ENCODE results near the gene SLC6A8.
"Not testable (repeated sequence)": the region's sequence is repeated elsewhere in the genome, so short reads cannot be mapped to it uniquely, and the experiment has no call there.

Gene SLC6A8

DNA sequence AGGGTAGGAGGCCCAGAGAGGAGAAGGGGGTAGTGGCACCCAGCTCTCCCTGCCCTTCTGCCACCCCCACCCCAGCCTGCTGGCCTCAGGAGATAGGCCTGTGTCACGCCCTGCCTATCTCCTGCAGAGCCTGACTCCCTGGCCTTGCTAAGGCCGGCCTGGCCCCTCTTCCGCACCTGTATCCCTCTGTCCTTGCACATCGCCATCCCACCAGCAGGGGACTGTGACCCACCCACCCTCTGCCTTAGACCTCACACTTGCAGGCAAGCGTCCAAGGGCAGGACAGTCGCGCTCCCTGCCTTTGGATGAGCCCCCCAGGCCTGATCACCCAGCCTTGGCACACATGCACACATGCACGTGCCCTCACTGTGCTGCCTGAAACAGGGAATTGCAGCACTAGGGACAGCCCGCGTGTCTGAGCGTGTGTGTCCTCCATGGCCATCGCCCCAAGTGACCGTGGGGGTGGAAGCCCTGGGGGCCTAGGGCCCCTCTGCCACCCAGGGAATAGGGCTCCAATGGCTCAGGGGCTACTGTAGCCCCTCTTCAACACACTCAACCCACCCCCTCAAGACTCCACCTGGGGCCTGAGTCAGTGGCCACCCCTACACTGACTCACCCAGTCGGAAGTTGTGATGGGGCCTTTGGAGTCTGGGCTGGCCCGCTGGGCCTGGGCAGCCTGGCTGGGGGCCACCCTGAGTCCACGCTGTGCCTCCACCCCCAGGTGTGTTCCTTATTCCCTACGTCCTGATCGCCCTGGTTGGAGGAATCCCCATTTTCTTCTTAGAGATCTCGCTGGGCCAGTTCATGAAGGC is 2.1 kb downstream of the SLC6A8 start:
- in situ Hi-C loops (cut with HindIII; ENCODE audit: low sequenced_read_pairs) = no loop called here
- H3K4me3 ChIP-seq (ENCODE audit: low read depth, low read length) = peak overlapping the region; percentile 12
- DNase-seq (ENCODE audit: low read depth, low spot score) = no peak

GRCh38 chrX:153690466-153690865 is 2.7 kb downstream of the SLC6A8 start:
- in situ Hi-C loops (cut with HindIII; ENCODE audit: low sequenced_read_pairs) = no loop called here
- TF ChIP-seq, protein P1, sequence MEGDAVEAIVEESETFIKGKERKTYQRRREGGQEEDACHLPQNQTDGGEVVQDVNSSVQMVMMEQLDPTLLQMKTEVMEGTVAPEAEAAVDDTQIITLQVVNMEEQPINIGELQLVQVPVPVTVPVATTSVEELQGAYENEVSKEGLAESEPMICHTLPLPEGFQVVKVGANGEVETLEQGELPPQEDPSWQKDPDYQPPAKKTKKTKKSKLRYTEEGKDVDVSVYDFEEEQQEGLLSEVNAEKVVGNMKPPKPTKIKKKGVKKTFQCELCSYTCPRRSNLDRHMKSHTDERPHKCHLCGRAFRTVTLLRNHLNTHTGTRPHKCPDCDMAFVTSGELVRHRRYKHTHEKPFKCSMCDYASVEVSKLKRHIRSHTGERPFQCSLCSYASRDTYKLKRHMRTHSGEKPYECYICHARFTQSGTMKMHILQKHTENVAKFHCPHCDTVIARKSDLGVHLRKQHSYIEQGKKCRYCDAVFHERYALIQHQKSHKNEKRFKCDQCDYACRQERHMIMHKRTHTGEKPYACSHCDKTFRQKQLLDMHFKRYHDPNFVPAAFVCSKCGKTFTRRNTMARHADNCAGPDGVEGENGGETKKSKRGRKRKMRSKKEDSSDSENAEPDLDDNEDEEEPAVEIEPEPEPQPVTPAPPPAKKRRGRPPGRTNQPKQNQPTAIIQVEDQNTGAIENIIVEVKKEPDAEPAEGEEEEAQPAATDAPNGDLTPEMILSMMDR (IDR thresholded peaks at IDR 0.05; ENCODE audit: low read depth, low read length) = no peak
- DNase-seq (ENCODE audit: low read depth, low spot score) = no peak
- H3K4me3 ChIP-seq (ENCODE audit: low read depth, low read length) = no peak overlapping the region

More for the DNA sequence above, 2.1 kb downstream of the SLC6A8 start:
- TF ChIP-seq, protein P1 (IDR thresholded peaks at IDR 0.05; ENCODE audit: low read depth, low read length) = peak; percentile 4

DNA sequence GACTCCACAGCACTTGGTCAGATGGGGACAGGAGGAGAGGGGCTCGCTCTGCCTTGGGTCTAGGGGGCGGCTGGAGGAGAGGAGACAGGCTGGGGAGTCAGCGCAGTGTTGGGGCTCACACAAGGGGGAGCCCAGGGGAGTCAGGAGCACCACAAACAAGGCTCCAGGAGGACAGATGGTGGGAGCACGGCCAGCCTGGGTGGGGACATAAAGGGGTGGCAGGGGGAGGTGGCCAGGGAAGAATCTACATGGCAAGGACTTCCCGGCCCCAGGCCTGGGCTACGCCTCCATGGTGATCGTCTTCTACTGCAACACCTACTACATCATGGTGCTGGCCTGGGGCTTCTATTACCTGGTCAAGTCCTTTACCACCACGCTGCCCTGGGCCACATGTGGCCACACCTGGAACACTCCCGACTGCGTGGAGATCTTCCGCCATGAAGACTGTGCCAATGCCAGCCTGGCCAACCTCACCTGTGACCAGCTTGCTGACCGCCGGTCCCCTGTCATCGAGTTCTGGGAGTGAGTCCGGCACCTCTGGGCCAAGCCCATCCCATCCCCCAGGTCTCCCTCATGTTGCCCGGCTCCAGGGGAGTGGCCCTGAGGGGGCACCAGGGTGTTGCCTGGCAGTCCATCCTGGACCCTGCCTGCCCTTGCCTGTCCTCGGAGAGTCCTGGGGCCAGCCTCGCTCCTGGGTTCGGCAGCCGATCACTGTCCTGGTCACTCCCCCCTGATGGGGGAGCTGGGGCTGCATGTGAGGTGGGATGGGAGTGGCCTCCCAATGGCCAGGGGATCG is 3.5 kb downstream of the SLC6A8 start:
- DNase-seq (ENCODE audit: low read depth, low spot score); in situ Hi-C loops (cut with HindIII; ENCODE audit: low sequenced_read_pairs); H3K4me3 ChIP-seq (ENCODE audit: low read depth, low read length): not testable (repeated sequence)

DNA sequence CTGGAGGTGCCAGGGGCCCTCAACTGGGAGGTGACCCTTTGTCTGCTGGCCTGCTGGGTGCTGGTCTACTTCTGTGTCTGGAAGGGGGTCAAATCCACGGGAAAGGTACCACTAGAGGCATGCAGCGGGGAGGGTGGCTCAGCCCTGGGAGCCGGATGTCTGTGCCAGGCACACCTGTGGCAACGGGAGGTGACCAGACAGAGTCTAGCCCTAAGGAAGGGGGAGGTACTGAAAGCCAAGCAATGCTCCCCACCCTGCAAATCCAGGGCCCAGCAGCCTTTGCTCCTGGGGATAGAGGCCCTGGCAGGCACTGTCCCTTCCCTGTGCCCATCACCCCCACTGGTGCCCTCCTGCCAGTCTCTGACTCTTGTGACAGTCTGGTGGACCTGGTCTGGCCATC is 4.3 kb downstream of the SLC6A8 start:
- TF ChIP-seq, protein P1 (IDR thresholded peaks at IDR 0.05; ENCODE audit: low read depth, low read length) = no peak
- in situ Hi-C loops (cut with HindIII; ENCODE audit: low sequenced_read_pairs) = no loop called here
- H3K4me3 ChIP-seq (ENCODE audit: low read depth, low read length) = no peak overlapping the region
- DNase-seq (ENCODE audit: low read depth, low spot score) = no peak

DNA sequence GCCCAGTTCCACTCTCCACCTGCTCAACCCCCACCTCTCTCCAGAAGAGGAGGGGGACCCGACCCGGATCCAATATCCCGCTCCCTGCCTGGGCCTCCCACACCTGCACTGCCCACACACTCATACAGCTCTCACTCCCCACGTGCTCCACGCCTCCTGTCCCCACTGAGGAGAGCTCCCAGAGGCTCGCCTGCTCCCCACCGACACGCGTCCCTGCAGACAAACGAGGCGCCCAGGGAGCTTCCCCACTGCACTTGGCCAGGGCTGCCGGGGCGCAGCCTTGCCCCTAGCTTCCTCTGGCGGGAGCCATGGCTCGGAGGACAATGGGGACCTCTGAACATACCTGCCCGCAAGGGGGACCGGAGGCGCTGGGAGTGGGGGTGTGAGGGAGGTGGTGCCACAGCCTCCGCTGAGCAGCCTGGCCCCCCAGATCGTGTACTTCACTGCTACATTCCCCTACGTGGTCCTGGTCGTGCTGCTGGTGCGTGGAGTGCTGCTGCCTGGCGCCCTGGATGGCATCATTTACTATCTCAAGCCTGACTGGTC is 5.0 kb downstream of the SLC6A8 start:
- in situ Hi-C loops (cut with HindIII; ENCODE audit: low sequenced_read_pairs) = no loop called here
- no peak overlapping the region for H3K4me3 ChIP-seq (ENCODE audit: low read depth, low read length)
- TF ChIP-seq, protein P1 (IDR thresholded peaks at IDR 0.05; ENCODE audit: low read depth, low read length) = no peak
- DNase-seq (ENCODE audit: low read depth, low spot score) = no peak

- H3K4me3 ChIP-seq (ENCODE audit: low read depth, low read length) = no peak overlapping the region
- TF ChIP-seq, protein P1 (IDR thresholded peaks at IDR 0.05; ENCODE audit: low read depth, low read length) = no peak
- DNase-seq (ENCODE audit: low read depth, low spot score) = no peak
- in situ Hi-C loops (cut with HindIII; ENCODE audit: low sequenced_read_pairs) = no loop called here
These were observed 5.7 kb downstream of the SLC6A8 start for GRCh38 chrX:153693216-153694086.

DNA sequence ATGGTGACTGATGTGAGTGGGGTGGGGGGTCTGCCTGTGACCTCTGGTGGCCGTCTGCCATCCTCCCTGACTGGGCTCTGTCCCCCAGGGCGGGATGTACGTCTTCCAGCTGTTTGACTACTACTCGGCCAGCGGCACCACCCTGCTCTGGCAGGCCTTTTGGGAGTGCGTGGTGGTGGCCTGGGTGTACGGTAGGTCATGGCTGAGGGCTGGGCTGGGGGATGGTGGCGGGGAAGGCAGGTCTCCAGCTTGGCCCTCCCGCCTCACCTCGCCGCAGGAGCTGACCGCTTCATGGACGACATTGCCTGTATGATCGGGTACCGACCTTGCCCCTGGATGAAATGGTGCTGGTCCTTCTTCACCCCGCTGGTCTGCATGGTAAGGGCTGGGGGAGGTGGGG is 6.5 kb downstream of the SLC6A8 start:
- H3K4me3 ChIP-seq (ENCODE audit: low read depth, low read length); in situ Hi-C loops (cut with HindIII; ENCODE audit: low sequenced_read_pairs); DNase-seq (ENCODE audit: low read depth, low spot score): not testable (repeated sequence)
